Peyer's patch (tissue), 4 donors: ENCODE results near the gene CHN2.

Experiments used
- CTCF ChIP-seq, 6 experiments: fragments of 450-650 bp in 4 of 6; fragments of 200-600 bp in 2 of 6; sonication (generic) in 1 of 6; IDR thresholded peaks; one replicate each; pipeline ENCODE4 v1.5.1; 2017 to 2019; ENCODE audit warnings: antibody characterized with exemption in 6 of 6, mild to moderate bottlenecking in 3 of 6, moderate library complexity in 1 of 6
- POLR2A ChIP-seq, 2 donors: fragments of 450-650 bp; IDR thresholded peaks; one replicate each; pipeline ENCODE4 v1.5.1; 2017; ENCODE audit warnings: antibody characterized with exemption in 2 of 2, mild to moderate bottlenecking in 2 of 2, moderate library complexity in 2 of 2

GRCh38 chr7:29217113-29217512 lies 22.5 kb downstream of the CHN2 start:
- TF ChIP-seq CTCF (IDR thresholded peaks at IDR 0.05) = no peak
- TF ChIP-seq POLR2A (IDR thresholded peaks at IDR 0.05) = no peak
